H9 (cell line): ENCODE data around the gene CLMN. TPM values are rescaled to one million over a fixed set of nuclear protein-coding genes. Genes with fewer than 3 reads are reported as not detected.

Experiments
- DNase-seq: peaks from one replicate; pipeline ENCODE4 v3.0.0-alpha.2; 2017
- H2AFZ ChIP-seq: one replicate; pipeline ENCODE4 v1.6.1; 2013; ENCODE audit warnings: mild to moderate bottlenecking, low read length, control low read depth, moderate library complexity
- H2AK5ac ChIP-seq: 2 replicates; pipeline ENCODE4 v1.6.1; 2013; ENCODE audit warnings: low read length, control low read depth, mixed read lengths; ENCODE audit not compliant: insufficient read length
- H2BK120ac ChIP-seq: one replicate; pipeline ENCODE4 v1.6.1; 2013; ENCODE audit warnings: low read depth, mild to moderate bottlenecking, low read length, control low read depth, inconsistent platforms; ENCODE audit not compliant: poor library complexity, severe bottlenecking
- H2BK12ac ChIP-seq: 2 replicates; pipeline ENCODE4 v1.6.1; 2013; ENCODE audit warnings: low read length, control low read depth, mixed read lengths, low read depth; ENCODE audit not compliant: insufficient read length
- H2BK15ac ChIP-seq: 2 replicates; pipeline ENCODE4 v1.6.1; 2013; ENCODE audit warnings: low read depth, low read length, control low read depth
- H2BK20ac ChIP-seq: one replicate; pipeline ENCODE4 v1.6.1; 2013; ENCODE audit warnings: low read depth, mild to moderate bottlenecking, low read length, control low read depth, inconsistent platforms; ENCODE audit not compliant: poor library complexity, severe bottlenecking
- H2BK5ac ChIP-seq: 2 replicates; pipeline ENCODE4 v1.6.1; 2013; ENCODE audit warnings: low read length, control low read depth, mixed read lengths; ENCODE audit not compliant: insufficient read length
- H3K14ac ChIP-seq: 2 replicates; pipeline ENCODE4 v1.6.1; 2013; ENCODE audit warnings: low read length, control low read depth; ENCODE audit not compliant: insufficient read depth
- H3K18ac ChIP-seq: 2 replicates; pipeline ENCODE4 v1.6.1; 2013; ENCODE audit warnings: low read depth, mild to moderate bottlenecking, mixed read lengths, low read length, control low read depth; ENCODE audit not compliant: insufficient read length
- H3K23ac ChIP-seq: 2 replicates; pipeline ENCODE4 v1.6.1; 2013; ENCODE audit warnings: low read length, control low read depth, mixed read lengths, low read depth; ENCODE audit not compliant: insufficient read length
- H3K23me2 ChIP-seq: 2 replicates; pipeline ENCODE4 v1.6.1; 2013; ENCODE audit warnings: low read depth, mild to moderate bottlenecking, mixed read lengths, low read length, control low read depth; ENCODE audit not compliant: insufficient read length, poor library complexity, severe bottlenecking
- H3K27ac ChIP-seq: 2 replicates; pipeline ENCODE4 v1.5.1; 2013; ENCODE audit warnings: low read length, control low read depth, mixed read lengths, low read depth; ENCODE audit not compliant: insufficient read length
- H3K27me3 ChIP-seq: 2 replicates; pipeline ENCODE4 v1.6.1; 2013; ENCODE audit warnings: low read length, control low read depth, inconsistent platforms; ENCODE audit not compliant: insufficient read depth
- H3K4ac ChIP-seq: 2 replicates; pipeline ENCODE4 v1.6.1; 2013; ENCODE audit warnings: low read depth, mild to moderate bottlenecking, control low read depth, inconsistent platforms, low read length, moderate library complexity
- H3K4me1 ChIP-seq: 2 replicates; pipeline ENCODE4 v1.6.1; 2013; ENCODE audit warnings: low read length, control low read depth, inconsistent platforms; ENCODE audit not compliant: insufficient read depth
- H3K4me2 ChIP-seq: 2 replicates; pipeline ENCODE4 v1.6.1; 2013; ENCODE audit warnings: low read length, control low read depth, mixed read lengths; ENCODE audit not compliant: insufficient read length, insufficient read depth
- H3K56ac ChIP-seq: 2 replicates; pipeline ENCODE4 v1.6.1; 2013; ENCODE audit warnings: low read depth, mild to moderate bottlenecking, mixed read lengths, low read length, control low read depth; ENCODE audit not compliant: insufficient read length
- H3K79me1 ChIP-seq: 2 replicates; pipeline ENCODE4 v1.6.1; 2013; ENCODE audit warnings: low read depth, mild to moderate bottlenecking, moderate library complexity, low read length, control low read depth, inconsistent platforms; ENCODE audit not compliant: insufficient read depth, poor library complexity, severe bottlenecking
- H3K79me2 ChIP-seq: 2 replicates; pipeline ENCODE4 v1.6.1; 2013; ENCODE audit warnings: low read length, control low read depth, inconsistent platforms; ENCODE audit not compliant: insufficient read depth
- H3K9ac ChIP-seq: 2 replicates; pipeline ENCODE4 v1.6.1; 2013; ENCODE audit warnings: low read length, control low read depth, mixed read lengths; ENCODE audit not compliant: insufficient read length; ENCODE audit errors: extremely low read depth
- H3K9me3 ChIP-seq: one replicate; pipeline ENCODE4 v1.6.1; 2013; ENCODE audit warnings: low read depth, low read length, inconsistent platforms; ENCODE audit not compliant: control insufficient read depth
- H3T11ph ChIP-seq: one replicate; pipeline ENCODE4 v1.6.1; 2013; ENCODE audit warnings: mild to moderate bottlenecking, low read length, control low read depth, inconsistent platforms
- H4K20me1 ChIP-seq: one replicate; pipeline ENCODE4 v1.6.1; 2013; ENCODE audit not compliant: control insufficient read depth, insufficient read length, insufficient read depth
- H4K5ac ChIP-seq: 2 replicates; pipeline ENCODE4 v1.6.1; 2013; ENCODE audit warnings: low read depth, mild to moderate bottlenecking, mixed read lengths, low read length, control low read depth; ENCODE audit not compliant: insufficient read length
- H4K8ac ChIP-seq: replicated peaks from 2 replicates; pipeline ENCODE4 v1.6.1; 2013; ENCODE audit warnings: low read length, control low read depth, mixed read lengths, low read depth; ENCODE audit not compliant: insufficient read length
- H4K91ac ChIP-seq: 2 replicates; pipeline ENCODE4 v1.6.1; 2013; ENCODE audit warnings: low read depth, mild to moderate bottlenecking, moderate library complexity, mixed read lengths, low read length, control low read depth; ENCODE audit not compliant: insufficient read length
- H3K27ac Mint-ChIP-seq, 3 experiments: 2 replicates in 2 of 3; 3 replicates in 1 of 3; pipeline ENCODE4 v1.8.0; 2020 to 2021; ENCODE audit warnings: mixed read lengths in 3 of 3, mild to moderate bottlenecking in 1 of 3, moderate library complexity in 1 of 3
- H3K27me3 Mint-ChIP-seq: 2 replicates; pipeline ENCODE4 v1.8.0; 2021; ENCODE audit warnings: low read depth, mild to moderate bottlenecking, moderate library complexity, mixed read lengths
- H3K36me3 Mint-ChIP-seq, 3 experiments: 2 replicates in 2 of 3; 3 replicates in 1 of 3; pipeline ENCODE4 v1.8.0; 2020 to 2021; ENCODE audit warnings: low read depth in 3 of 3, mixed read lengths in 3 of 3; ENCODE audit not compliant: insufficient read depth in 1 of 3
- H3K4me1 Mint-ChIP-seq, 2 experiments: 2 replicates each; pipeline ENCODE4 v1.8.0; 2020; ENCODE audit warnings: mixed read lengths in 2 of 2
- H3K4me3 Mint-ChIP-seq, 2 experiments: 2 replicates in 1 of 2; 3 replicates in 1 of 2; pipeline ENCODE4 v1.8.0; 2020 to 2021; ENCODE audit warnings: mild to moderate bottlenecking in 2 of 2, mixed read lengths in 2 of 2, moderate library complexity in 1 of 2
- H3K9me3 Mint-ChIP-seq, 2 experiments: 2 replicates in 1 of 2; 3 replicates in 1 of 2; pipeline ENCODE4 v1.8.0; 2020; ENCODE audit warnings: mild to moderate bottlenecking in 2 of 2, mixed read lengths in 2 of 2, moderate library complexity in 1 of 2
- WGBS: extraction: QIAGEN DNeasy Blood & Tissue Kit; methylation state at CpG from one replicate; pipeline ENCODE4 v1.1.7; 2013; ENCODE audit warnings: missing lambda C conversion rate, low lambda C conversion rate, mixed read lengths; ENCODE audit not compliant: insufficient read length; ENCODE audit errors: extremely low coverage; 5-methylcytosine and 5-hydroxymethylcytosine counted together
- total RNA-seq: library from RNA; stranded (reverse); gene quantifications from 2 replicates; pipeline ENCODE4 v1.2.1, GENCODE V29; 2021
- TF ChIP-seq, protein P1 (sequence below): fragments of 200-600 bp; sonication (generic); conservative IDR thresholded peaks from 3 replicates; pipeline ENCODE4 v1.8.0; 2021; ENCODE audit warnings: antibody characterized with exemption, mild to moderate bottlenecking

Gene CLMN
- total RNA-seq, 1 experiment from 2014 or later, result 7.6 TPM

DNA sequence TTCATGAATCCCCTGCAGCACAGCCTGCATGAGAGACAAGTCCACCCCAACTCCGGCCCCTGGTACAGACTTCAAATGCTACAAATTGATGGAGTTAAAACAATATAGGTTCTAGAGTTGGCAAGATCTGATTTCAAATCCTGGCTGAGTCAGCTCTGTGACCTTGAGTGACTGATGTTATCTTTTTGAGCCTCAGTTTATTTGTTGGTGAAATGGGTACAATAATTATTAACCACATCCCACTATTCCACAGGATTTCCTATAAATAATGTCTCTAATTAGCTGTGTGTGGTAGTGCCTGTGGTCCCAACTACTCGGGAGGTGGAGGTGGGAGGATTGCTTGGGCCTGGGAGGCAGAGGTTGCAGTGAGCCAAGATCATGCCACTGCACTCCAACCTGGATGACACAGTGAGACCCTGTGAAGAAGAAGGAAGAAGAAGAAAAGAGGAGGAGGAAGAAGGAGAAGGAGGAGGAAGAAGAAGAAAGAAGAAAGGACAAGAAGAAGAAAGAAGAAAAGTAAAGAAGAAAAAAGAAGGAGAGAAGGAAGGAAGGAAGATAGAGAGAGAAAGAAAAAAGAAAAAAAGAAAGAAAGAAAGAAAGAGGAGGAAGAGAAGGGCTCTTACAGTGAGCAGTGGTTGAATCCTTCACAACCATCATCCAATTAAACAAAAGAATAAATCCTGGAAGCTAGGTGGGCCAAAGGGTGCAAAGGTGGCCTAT lies 122.7 kb downstream of the CLMN start:
- Histone ChIP-seq H2AFZ (no peak overlapping the region), H3K9ac (no peak overlapping the region), H3K27ac (no peak overlapping the region), H2BK120ac (no peak overlapping the region), H3K23me2 (no peaks in the 10 kb centered on the region), H4K91ac (no peak overlapping the region), H2AK5ac (no peak overlapping the region), H2BK5ac (no peak overlapping the region), H3K56ac (no peak overlapping the region), H3K9me3 (no peaks in the 10 kb centered on the region), H3K4ac (no peak overlapping the region), H3K27me3 (no peaks in the 10 kb centered on the region), H2BK12ac (no peak overlapping the region), H3T11ph (no peak overlapping the region), H2BK20ac (no peak overlapping the region), H3K79me2 (no peaks in the 10 kb centered on the region), H3K23ac (no peak overlapping the region), H3K79me1 (no peaks in the 10 kb centered on the region), H3K4me1 (peaks cover 7% of the 10 kb centered on the region; the same call in 1 of the 2 replicates), H4K8ac (no peak overlapping the region), H3K14ac (peak overlapping the region; percentile 54; the same call in 1 of the 2 replicates), H4K5ac (no peak overlapping the region), H3K4me2 (no peak overlapping the region), H3K18ac (no peak overlapping the region), H4K20me1 (no peaks in the 10 kb centered on the region), H2BK15ac (no peak overlapping the region)
- H3K4me3 Mint-ChIP-seq, result peak overlapping the region in 1 of 2 experiments; percentile 24; a peak in 1 of 5 replicates
- peaks cover 2% of the 10 kb centered on the region; the same call in 1 of the 2 replicates for H3K27me3 Mint-ChIP-seq
- DNase-seq, result no peak
- no peaks in the 10 kb centered on the region; a peak in 1 of 7 replicates for H3K36me3 Mint-ChIP-seq
- peak overlapping the region in 2 of 3 experiments; percentile 25 to 93; a peak in 3 of 7 replicates for H3K27ac Mint-ChIP-seq
- no peaks in the 10 kb centered on the region; a peak in 1 of 5 replicates for H3K9me3 Mint-ChIP-seq
- TF ChIP-seq, protein P1, sequence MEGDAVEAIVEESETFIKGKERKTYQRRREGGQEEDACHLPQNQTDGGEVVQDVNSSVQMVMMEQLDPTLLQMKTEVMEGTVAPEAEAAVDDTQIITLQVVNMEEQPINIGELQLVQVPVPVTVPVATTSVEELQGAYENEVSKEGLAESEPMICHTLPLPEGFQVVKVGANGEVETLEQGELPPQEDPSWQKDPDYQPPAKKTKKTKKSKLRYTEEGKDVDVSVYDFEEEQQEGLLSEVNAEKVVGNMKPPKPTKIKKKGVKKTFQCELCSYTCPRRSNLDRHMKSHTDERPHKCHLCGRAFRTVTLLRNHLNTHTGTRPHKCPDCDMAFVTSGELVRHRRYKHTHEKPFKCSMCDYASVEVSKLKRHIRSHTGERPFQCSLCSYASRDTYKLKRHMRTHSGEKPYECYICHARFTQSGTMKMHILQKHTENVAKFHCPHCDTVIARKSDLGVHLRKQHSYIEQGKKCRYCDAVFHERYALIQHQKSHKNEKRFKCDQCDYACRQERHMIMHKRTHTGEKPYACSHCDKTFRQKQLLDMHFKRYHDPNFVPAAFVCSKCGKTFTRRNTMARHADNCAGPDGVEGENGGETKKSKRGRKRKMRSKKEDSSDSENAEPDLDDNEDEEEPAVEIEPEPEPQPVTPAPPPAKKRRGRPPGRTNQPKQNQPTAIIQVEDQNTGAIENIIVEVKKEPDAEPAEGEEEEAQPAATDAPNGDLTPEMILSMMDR, result no peak
- no CpG with 5 or more reads among the region's 2 CpGs for WGBS
- H3K4me1 Mint-ChIP-seq, result peaks cover 45 to 48% of the 10 kb centered on the region in 2 experiments
